ENCODE measurements around the gene POP5.
A peak's percentile ranks its signal among the peaks of the same experiment; 100 is the strongest.
"Not testable (repeated sequence)": the region's sequence is repeated elsewhere in the genome, so short reads cannot be mapped to it uniquely, and the experiment has no call there.

POP5 gene, protein sequence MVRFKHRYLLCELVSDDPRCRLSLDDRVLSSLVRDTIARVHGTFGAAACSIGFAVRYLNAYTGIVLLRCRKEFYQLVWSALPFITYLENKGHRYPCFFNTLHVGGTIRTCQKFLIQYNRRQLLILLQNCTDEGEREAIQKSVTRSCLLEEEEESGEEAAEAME

DNA sequence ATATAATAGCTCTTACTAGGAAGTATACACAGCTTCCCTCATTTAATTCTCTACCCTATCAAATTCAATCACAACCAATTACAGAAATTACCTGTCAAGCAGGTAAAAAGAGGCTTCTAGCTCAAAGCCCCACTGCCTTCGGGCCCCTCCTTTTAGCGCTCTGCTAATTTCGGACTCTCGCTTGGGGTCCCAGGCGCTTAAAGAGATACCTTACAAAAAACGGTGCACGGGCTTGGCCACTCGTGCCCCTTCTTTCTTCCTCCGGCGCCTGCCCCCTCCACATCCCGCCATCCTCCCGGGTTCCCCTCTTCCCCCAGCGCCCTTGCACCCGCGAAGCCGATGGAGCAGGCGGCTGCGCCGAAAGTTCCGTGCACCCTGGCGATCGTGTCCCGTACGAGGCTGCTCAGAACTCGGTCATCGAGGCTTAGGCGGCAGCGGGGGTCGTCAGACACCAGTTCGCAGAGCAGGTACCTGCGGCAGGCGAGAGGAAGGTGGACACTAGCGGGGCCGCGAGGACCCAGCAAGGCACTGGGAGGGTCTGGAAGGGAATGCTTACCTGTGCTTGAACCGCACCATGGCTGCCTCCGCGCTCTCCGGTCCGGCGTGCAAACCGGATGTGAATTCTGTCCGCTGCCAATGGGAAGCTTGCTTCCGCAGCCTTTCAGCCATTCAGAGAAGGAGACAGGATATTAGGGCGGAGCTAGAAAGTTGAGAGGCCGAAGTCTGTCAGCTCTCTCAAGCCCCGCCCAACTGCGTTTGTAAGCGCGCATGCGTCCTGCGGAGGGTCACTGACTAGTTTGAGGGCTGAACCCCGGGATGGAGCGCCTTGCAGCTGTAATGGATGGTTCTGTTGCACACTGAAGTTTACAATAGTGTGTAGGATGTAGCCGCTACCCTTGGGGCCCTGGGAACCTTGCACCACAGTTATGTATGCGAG, at the start of gene POP5:
Gene POP5 (minus strand): TSS at position 616 of the 937 bp plus-strand sequence. CDS start 40 bp downstream, at position 576.
- DNase-seq: peak; percentile 96

- no peak for DNase-seq
Observed at GRCh38 chr12:120630104-120630892, 49.1 kb upstream of the POP5 start.

- no peak for DNase-seq
Observed at GRCh38 chr12:120628919-120629318, 47.7 kb upstream of the POP5 start.

- DNase-seq: peak; percentile 31
Observed at GRCh38 chr12:120625557-120626419, 44.6 kb upstream of the POP5 start.

- DNase-seq: no peak
Observed at GRCh38 chr12:120620624-120621023, 39.4 kb upstream of the POP5 start.

DNA sequence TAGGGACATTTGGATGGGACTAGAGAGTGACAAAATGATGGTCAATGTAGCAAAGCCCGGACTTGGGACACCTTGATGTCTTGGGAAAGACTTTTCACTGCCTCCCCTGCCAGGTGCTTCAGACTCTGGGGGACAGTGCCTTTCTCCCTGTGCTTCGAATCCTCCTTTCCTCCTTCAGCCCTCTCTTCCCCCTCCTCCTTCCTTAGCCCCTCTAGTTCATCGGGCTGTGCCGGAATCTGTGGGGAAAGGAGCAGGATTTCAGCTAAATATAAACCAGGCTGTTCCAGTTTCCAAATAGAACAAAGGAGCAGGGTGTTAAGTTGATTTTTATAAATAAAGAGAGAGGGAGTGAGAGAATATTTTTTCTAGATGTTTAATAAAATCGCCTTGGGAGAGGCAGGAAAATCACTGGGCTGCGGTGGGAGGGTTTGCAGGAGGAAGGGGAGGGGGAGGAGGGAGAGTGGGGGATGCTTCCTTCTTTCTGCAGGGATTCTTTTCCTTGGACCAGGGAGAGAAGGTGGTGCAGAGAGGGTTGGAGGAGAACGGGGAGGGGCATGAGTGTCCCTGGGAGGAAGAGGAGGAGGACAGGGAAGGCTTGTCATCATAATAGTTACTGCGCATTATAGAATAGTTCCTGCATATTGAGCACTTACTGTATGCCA, 37.9 kb upstream of the POP5 start:
- DNase-seq: no peak

DNA sequence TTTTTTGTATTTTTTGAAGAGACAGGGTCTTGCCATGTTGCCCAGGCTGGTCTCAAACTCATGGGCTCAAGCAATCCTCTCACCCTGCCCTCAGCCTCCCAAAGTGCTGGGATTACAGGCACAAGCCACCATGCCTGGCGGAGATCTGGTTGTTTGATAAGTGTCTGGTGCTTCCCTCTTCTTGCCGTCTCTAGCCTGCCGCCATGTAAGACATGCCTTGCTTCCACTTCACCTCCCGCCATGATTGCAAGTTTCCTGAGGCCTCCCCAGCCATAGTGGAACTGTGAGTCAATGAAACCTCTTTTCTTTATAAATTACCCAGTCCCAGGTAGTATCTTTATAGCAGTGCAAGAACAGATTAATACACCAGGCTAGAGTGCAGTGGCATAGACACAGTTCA, 36.6 kb upstream of the POP5 start:
- not testable (repeated sequence) for DNase-seq

GRCh38 chr12:120617193-120617592, 36.0 kb upstream of the POP5 start:
- DNase-seq: not testable (repeated sequence)

GRCh38 chr12:120614848-120615247, 33.6 kb upstream of the POP5 start:
- DNase-seq: no peak

GRCh38 chr12:120611534-120611933, 30.3 kb upstream of the POP5 start:
- DNase-seq: not testable (repeated sequence)

DNA sequence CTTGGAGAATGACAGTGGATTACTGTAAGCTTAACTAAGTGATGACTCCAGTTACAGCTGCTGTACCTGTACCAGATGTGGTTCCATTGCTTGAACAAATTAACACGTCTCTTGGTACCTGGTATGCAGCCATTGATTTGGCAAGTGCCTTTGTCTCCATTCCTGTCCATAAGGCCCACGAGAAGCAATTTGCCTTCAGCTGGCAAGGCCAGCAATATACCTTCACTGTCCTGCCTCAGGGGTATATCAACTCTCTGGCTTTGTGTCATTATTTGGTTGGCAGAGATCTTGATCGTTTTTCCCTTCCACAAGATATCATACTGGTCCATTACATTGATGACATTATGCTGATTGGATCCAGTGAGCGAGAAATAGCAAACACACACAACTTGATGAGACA, 29.4 kb upstream of the POP5 start:
- DNase-seq: no peak

DNA sequence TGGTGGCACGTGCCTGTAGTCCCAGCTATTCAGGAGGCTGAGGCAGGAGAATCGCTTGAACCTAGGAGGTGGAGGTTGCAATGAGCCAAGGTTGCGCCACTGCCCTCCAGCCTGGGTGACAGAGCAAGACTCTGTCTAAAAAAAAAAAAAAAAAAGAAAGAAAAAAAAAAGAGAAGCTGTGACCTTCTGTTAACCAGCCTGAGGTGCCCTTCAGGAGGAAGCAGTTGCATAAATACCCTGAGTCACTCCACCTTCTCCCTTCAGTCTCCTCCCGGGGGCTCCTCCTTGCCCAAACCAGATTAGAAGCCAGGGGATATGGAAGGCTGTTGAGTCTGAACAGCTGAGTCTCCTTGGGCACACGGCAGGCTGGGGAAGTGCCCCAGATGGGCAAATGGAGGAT, 21.2 kb upstream of the POP5 start:
- DNase-seq: not testable (repeated sequence)

GRCh38 chr12:120599672-120600552, 18.7 kb upstream of the POP5 start:
- no peak for DNase-seq

- no peak for DNase-seq
Observed at GRCh38 chr12:120598674-120599463, 17.7 kb upstream of the POP5 start.

DNA sequence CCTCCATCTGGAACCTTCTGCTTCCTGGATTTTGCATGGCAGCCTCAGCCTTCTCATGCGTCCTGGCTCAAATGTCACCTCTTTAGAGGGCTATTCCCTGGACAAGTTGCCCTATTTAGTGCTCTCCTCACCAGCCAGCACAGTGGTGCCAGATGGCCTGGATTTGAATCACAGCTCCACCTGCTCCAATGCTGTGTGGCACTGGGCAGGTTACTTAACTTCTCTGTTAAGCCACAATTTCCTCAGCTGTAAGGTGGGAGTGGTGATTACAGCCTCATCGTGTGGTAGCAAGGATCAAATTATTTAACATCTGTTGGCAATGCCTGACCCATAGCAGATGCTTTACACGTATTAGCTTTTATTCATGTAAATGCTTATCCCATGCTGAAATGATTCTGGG, 16.7 kb upstream of the POP5 start:
- DNase-seq: no peak

DNA sequence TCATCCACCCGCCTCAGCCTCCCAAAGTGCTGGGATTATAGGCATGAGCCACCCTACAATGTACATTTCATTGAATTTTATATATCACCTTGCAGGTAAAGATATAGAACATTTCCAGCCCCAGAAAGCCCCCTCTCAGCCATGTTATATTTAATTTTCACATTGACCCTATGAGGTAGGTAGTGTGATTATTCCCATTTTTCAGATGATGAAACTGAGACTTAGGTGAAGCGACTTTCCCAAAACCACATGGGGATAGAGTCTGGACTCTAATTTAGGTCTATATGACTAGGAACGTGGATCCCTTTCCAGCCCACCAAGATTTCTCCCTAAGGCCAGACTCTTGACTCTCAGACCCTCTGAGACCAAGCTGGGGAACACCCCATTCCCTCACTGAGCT, 15.7 kb upstream of the POP5 start:
- no peak for DNase-seq

- DNase-seq: no peak
Observed at GRCh38 chr12:120592121-120593049, 11.2 kb upstream of the POP5 start.

- no peak for DNase-seq
Observed at GRCh38 chr12:120590741-120591407, 9.7 kb upstream of the POP5 start.
